Bronchial epithelial cell (primary cell): ENCODE data around the gene GLRX. TPM values are rescaled to one million over a fixed set of nuclear protein-coding genes. Genes with fewer than 3 reads are reported as not detected.
"Not testable (repeated sequence)": the region's sequence is repeated elsewhere in the genome, so short reads cannot be mapped to it uniquely, and the experiment has no call there.

ENCODE experiments used
- DNase-seq: peaks from one replicate; pipeline ENCODE4 v3.0.0-alpha.2; 2010; ENCODE audit warnings: low read depth
- FAIRE-seq: peaks from 2 replicates; lab custom pipeline; 2011; peaks lifted over from hg19 to GRCh38; lab: Jason Lieb, UNC
- H3K27me3 ChIP-seq: 2 replicates; pipeline ENCODE4 v1.5.1; 2011; ENCODE audit warnings: low read length; ENCODE audit not compliant: control insufficient read depth, insufficient read depth
- H3K36me3 ChIP-seq: 2 replicates; pipeline ENCODE4 v1.5.1; 2011; ENCODE audit warnings: low read length; ENCODE audit not compliant: control insufficient read depth, insufficient read depth
- H3K4me3 ChIP-seq: 2 replicates; pipeline ENCODE4 v1.5.1; 2011; ENCODE audit warnings: mild to moderate bottlenecking, low read depth, low read length, control low read depth
- CTCF ChIP-seq: IDR thresholded peaks from 2 replicates; pipeline ENCODE4 v1.5.1; 2011; ENCODE audit warnings: mild to moderate bottlenecking, moderate library complexity, low read length, control low read depth, inconsistent platforms; ENCODE audit not compliant: insufficient read depth, severe bottlenecking
- total RNA-seq: library from RNA; depleted of rRNA; stranded (reverse); fragments of >200 nt; gene quantifications from 2 replicates; pipeline ENCODE4 v1.2.1, GENCODE V29; 2014

The GLRX gene, protein sequence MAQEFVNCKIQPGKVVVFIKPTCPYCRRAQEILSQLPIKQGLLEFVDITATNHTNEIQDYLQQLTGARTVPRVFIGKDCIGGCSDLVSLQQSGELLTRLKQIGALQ
- total RNA-seq = 8.7 and 18.4 TPM in 2 replicates

DNA sequence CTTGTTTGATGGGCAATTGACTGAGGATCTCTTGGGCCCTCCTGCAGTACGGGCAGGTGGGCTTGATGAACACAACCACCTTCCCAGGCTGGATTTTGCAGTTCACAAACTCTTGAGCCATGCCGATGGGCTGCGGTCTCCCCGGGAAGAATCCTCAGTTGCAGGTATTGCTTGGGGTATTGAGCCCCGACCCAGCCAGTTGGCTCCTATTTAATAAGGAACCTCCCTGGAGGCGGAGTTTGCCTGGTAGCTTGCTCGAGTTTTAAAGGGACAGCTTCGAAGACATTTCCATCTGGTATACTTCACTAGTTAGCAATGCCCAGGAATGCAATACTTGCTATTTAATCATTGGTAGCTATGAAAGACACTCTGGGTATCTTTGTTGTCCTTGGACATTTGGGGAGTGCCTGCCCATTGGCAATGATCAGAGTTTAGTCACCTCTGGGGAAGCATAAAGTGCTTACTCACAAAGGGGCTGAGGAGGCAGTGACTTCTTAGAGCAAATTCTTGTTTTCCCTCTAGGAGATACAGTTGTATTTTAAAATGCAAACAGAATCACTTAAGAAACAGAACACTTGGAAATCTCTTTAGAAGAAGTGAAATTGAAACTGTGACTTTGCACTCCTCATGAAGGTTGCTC is at the start of gene GLRX:
Gene GLRX, minus strand, starts transcription at position 185 of the 640 bp plus-strand sequence. Its CDS starts 64 bp downstream, at position 121.
- DNase-seq (peak; percentile 97), FAIRE-seq (no peak)
- no peak for TF ChIP-seq CTCF
- Histone ChIP-seq H3K36me3 (peaks cover 2% of the 10 kb centered on the region), H3K27me3 (no peaks in the 10 kb centered on the region), H3K4me3 (peak within 1 kb of the TSS; percentile 75)

DNA sequence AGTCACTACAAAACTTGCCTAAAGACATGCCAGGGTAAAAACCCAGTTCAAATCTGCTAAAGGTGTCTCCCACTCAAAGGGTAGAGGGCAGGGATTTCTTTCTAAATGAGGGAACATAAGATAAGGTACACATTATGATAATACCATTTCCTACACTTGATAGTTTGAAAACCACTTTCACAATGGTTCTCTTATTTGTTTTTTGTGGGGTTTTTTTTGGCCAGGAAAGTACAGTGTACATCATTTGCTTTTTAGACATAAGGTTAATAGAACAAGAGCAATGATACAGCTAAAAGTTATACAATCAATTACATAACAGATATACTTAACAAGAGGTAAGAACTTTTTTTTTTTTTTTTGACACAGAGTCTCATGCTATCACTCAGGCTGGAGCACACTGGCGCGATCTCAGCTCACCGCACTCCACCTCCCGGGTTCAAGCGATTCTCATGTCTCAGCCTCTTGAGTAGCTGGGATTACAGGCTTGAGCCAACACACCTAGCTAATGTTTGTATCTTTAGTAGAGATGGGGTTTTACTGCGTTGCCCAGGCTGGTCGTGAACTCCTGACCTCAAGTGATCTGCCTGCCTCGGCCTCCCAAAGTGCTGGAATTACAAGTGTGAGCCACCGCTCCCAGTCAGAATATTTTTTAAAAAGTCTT is 48.8 kb upstream of the GLRX start:
- DNase-seq = no peak
- Histone ChIP-seq H3K36me3 (no peaks in the 10 kb centered on the region), H3K4me3 (no peak overlapping the region), H3K27me3 (no peaks in the 10 kb centered on the region)
- FAIRE-seq = no peak
- TF ChIP-seq CTCF = no peak

GRCh38 chr5:95870105-95870672 is 47.7 kb upstream of the GLRX start:
- H3K36me3 ChIP-seq = no peaks in the 10 kb centered on the region
- no peak overlapping the region for H3K4me3 ChIP-seq
- DNase-seq (peak; percentile 96), FAIRE-seq (no peak)
- no peak for TF ChIP-seq CTCF
- H3K27me3 ChIP-seq = no peaks in the 10 kb centered on the region

- not testable (repeated sequence) for DNase-seq
Observed at GRCh38 chr5:95869173-95869855, 46.8 kb upstream of the GLRX start.

DNA sequence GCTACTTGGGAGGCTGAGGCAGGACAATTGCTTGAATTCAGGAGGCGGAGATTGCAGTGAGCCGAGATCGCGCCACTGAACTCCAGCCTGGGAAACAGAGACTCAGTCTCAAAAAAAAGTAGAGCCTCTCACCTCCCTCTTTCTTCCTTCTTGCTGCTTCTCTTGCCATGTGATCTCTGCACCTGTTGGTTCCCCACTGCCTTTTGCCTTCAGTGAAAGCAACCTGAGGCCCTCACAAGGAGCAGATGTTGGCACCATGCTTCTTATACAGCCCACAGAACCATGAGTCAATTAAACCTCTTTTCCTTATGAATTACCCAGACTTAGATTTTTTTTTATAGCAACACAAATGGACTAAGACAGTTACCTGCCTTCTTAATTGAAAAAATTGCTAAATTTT is 45.6 kb upstream of the GLRX start:
- Histone ChIP-seq H3K4me3 (no peak overlapping the region), H3K36me3 (no peaks in the 10 kb centered on the region), H3K27me3 (no peaks in the 10 kb centered on the region)
- no peak for FAIRE-seq
- no peak for DNase-seq
- TF ChIP-seq CTCF = no peak

More at GRCh38 chr5:95869173-95869855, 46.8 kb upstream of the GLRX start:
- H3K27me3 ChIP-seq, H3K36me3 ChIP-seq, H3K4me3 ChIP-seq, FAIRE-seq: not testable (repeated sequence)

DNA sequence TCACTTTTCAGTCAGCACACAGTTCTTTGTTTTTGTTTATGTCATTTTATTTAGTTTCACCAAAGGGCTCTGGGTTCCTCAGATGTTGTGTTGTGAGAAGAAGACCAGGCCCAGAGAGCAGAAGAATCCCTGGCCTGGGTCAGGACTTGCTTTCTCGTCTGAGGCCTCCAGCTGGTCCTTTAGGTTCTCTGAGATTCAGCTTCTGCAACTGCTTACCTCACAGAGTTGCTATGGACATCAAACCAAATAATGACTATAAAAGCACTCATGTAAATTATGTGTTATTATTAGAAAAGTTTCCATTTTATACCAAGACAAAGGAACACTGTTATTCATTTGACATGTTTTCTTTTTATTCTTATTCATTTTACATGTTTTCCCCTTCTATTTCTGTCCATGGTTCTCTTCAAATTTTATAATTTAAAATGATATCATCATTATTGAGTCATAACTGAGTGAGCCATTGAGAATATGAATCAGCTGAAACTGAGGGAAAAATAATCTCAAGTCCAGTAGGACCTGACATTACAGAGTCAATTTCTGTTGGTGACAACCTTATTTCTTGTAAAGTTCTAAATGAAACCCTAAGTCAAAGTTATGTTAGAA is 44.0 kb upstream of the GLRX start:
- Histone ChIP-seq H3K4me3 (no peak overlapping the region), H3K36me3 (no peaks in the 10 kb centered on the region), H3K27me3 (no peaks in the 10 kb centered on the region)
- FAIRE-seq (no peak), DNase-seq (peak; percentile 83)
- TF ChIP-seq CTCF = no peak
